Esophagus (tissue), 2 donors: ENCODE data around the gene RGMA. TPM values are rescaled to one million over a fixed set of nuclear protein-coding genes. Genes with fewer than 3 reads are reported as not detected.

Experiments used
- H3K27ac ChIP-seq, 2 donors: one replicate each; pipeline ENCODE4 v1.5.1; 2013; ENCODE audit warnings: low read depth in 2 of 2, mild to moderate bottlenecking in 2 of 2, inconsistent platforms in 1 of 2, low read length in 1 of 2, moderate library complexity in 1 of 2
- H3K27me3 ChIP-seq, 2 donors: one replicate each; pipeline ENCODE4 v1.6.1; 2013; ENCODE audit warnings: low read length in 2 of 2, control low read depth in 1 of 2, mild to moderate bottlenecking in 1 of 2; ENCODE audit not compliant: insufficient read depth in 2 of 2, control insufficient read depth in 1 of 2
- H3K36me3 ChIP-seq, 2 donors: one replicate each; pipeline ENCODE4 v1.6.1; 2013; ENCODE audit warnings: low read length in 1 of 2; ENCODE audit not compliant: control insufficient read depth in 2 of 2, insufficient read depth in 2 of 2
- H3K4me1 ChIP-seq, 2 donors: one replicate each; pipeline ENCODE4 v1.6.1; 2013; ENCODE audit warnings: low read length in 1 of 2; ENCODE audit not compliant: control insufficient read depth in 2 of 2, insufficient read depth in 2 of 2
- H3K4me3 ChIP-seq, 2 donors: one replicate each; pipeline ENCODE4 v1.5.1; 2013; ENCODE audit warnings: low read length in 2 of 2, mild to moderate bottlenecking in 2 of 2, low read depth in 1 of 2, moderate library complexity in 1 of 2
- H3K9me3 ChIP-seq, 2 donors: one replicate each; pipeline ENCODE4 v1.6.1; 2013; ENCODE audit warnings: mild to moderate bottlenecking in 2 of 2, low read depth in 1 of 2, low read length in 1 of 2, moderate library complexity in 1 of 2; ENCODE audit not compliant: control insufficient read depth in 2 of 2, insufficient read depth in 1 of 2
- WGBS, 2 donors: extraction: QIAGEN DNeasy Blood & Tissue Kit; methylation state at CpG; one replicate each; pipeline ENCODE4 v1.1.7; 2013; 5-methylcytosine and 5-hydroxymethylcytosine counted together
- polyA plus RNA-seq, 2 donors: library from polyadenylated mRNA; stranded (reverse); fragments of 200-250 nt; gene quantifications; one replicate each; pipeline ENCODE4 v1.2.3, GENCODE V29; 2013
- donor health status: healthy with polysubstance abuse.
- donor health status: Bipolar disorder and iron deficiency.

Gene RGMA
- polyA plus RNA-seq, 2 donors, result 27.7 to 30.9 TPM

DNA sequence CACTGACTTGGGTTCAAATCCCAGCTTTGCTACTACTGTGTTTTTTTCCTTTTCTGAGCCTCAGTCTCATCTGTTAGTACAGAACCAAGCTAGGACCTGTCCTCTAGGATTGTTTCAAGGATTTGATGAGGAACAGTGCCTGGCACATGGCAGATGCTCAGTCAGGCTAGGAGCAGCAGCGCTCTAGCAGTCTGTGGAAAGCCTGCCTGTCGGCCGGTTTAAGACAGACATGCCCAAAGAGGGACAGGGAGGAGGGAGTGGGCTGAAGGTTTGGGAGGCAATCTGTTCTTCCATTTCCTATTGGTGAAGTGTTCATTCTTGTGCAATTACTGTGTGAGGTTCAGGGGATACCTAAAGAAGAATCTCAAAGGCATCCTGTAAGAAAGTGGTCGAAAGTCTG, 35.1 kb upstream of the RGMA start:
- Histone ChIP-seq H3K4me1 (no peaks in the 10 kb centered on the region), H3K4me3 (no peak overlapping the region), H3K27me3 (no peaks in the 10 kb centered on the region), H3K36me3 (no peaks in the 10 kb centered on the region), H3K9me3 (no peaks in the 10 kb centered on the region), H3K27ac (no peak overlapping the region)
- 88% methylated on average over 4 of the region's 4 CpGs for WGBS, 2 donors

DNA sequence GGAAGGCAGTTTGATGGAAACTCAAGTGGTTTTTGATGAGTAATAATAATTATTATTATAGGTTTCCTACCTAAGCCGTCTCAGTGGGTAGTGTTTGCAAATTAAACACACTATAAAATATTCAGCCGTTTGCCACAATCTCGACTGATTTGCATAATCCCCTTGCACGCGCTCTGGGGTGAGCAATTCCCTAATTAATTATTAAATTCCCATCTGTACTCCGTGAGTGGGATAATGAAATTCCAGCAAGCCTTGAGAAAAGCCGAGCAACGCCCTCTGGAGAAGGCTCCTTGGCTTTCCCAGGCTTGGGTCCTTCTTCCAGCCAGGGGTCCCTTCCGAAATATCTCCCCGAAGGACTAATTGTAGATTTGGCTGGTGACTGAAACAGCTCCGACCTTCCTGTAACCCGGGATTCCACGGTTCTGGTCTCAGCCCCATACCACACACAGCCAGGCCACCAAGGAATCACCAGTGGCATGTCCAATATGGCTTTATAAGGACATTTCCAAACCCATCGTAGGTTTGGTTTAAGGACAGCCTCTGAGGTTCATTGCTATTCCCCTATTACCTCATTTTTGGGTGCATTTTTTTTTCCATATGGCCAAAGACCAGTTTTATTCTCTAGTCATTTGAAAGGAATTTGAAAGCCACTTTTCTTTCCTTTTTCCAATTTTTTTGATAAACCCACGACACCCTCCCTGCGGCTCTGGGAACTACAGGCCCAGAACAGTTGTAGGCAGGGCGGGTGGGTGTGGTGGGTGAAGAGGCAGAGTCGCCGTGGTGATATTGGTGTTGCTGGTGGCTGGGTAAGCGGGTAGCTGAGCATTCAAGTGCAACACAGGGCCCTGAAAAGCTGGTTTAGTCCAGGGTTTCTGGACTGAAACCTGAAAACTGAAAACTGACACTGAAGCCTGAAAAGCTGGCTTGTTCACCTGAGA, 33.2 kb upstream of the RGMA start:
- Histone ChIP-seq H3K36me3 (no peaks in the 10 kb centered on the region), H3K9me3 (no peaks in the 10 kb centered on the region), H3K4me1 (no peaks in the 10 kb centered on the region), H3K4me3 (no peak overlapping the region), H3K27me3 (no peaks in the 10 kb centered on the region), H3K27ac (no peak overlapping the region)
- WGBS, 2 donors, result 80 to 82% methylated on average over 20 of the region's 20 CpGs

DNA sequence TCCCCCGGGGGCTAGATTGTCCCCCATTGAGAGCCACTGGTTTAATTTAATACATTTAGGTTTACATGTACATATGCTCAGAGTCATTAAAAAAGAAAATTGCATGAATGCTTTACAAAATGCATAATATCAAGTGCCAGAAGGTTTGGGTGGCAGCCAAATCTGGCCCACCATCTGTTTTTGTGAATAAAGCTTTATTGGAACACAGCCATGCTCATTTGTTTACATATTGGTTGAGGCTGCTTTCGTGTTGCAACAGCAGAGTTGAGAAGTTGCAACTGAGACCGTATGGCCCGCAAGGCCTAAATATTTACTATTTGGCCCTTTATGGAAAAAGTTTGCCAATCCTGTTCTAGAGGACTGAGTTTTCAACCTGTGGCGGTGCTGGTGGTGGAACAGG, 32.1 kb upstream of the RGMA start:
- Histone ChIP-seq H3K4me1 (no peaks in the 10 kb centered on the region), H3K4me3 (no peak overlapping the region), H3K27ac (no peak overlapping the region), H3K27me3 (no peaks in the 10 kb centered on the region), H3K9me3 (no peaks in the 10 kb centered on the region), H3K36me3 (no peaks in the 10 kb centered on the region)
- 87 to 90% methylated on average over 5 of the region's 5 CpGs for WGBS, 2 donors

DNA sequence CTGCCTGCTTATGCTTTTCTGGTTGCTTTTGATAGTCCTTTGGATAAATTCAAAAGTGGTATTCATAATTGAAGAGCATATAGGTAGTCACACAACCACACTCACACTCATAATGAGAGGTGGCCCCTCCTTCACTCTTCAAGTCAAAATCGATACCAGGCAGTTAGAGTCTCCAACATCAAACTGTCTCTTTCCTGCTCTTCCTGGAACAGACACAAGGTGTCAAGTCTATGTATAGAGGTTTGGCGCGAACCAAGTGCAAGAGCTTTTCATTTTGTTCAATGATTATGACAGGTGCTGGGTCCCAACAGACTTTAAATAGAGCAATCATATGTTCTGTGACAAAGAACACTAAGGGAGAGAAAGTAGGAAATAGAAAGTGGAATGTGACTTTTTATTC, 29.9 kb upstream of the RGMA start:
- Histone ChIP-seq H3K36me3 (no peaks in the 10 kb centered on the region), H3K9me3 (no peaks in the 10 kb centered on the region), H3K4me3 (no peak overlapping the region), H3K4me1 (no peaks in the 10 kb centered on the region), H3K27me3 (no peaks in the 10 kb centered on the region), H3K27ac (no peak overlapping the region)
- whole genome bisulfite sequencing, 2 donors, result 84 to 90% methylated on average over 3 of the region's 3 CpGs

DNA sequence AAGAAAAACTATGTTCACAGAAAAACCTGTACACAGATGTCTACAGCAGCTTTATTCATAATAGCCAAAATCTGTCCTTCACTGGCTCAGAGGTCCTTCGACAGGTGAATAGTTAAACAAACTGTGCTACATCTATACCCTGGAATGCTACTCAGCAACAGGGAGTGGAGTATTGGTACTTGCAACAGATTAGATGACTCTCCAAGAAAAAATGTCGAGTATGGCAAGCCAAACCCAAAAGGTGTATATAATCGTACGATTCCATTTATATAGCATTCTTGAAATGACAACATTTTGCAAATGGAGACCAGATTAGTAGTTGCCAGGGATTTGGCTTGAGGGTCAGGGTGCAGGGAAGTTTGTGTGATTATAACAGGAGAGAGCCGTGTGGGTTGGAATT, 22.4 kb upstream of the RGMA start:
- Histone ChIP-seq H3K9me3 (peaks cover 0 to 2% of the 10 kb centered on the region in 2 donors), H3K36me3 (no peaks in the 10 kb centered on the region), H3K27me3 (no peaks in the 10 kb centered on the region), H3K4me1 (no peaks in the 10 kb centered on the region), H3K27ac (no peak overlapping the region), H3K4me3 (no peak overlapping the region)
- 85 to 87% methylated on average over 5 of the region's 5 CpGs for WGBS, 2 donors

DNA sequence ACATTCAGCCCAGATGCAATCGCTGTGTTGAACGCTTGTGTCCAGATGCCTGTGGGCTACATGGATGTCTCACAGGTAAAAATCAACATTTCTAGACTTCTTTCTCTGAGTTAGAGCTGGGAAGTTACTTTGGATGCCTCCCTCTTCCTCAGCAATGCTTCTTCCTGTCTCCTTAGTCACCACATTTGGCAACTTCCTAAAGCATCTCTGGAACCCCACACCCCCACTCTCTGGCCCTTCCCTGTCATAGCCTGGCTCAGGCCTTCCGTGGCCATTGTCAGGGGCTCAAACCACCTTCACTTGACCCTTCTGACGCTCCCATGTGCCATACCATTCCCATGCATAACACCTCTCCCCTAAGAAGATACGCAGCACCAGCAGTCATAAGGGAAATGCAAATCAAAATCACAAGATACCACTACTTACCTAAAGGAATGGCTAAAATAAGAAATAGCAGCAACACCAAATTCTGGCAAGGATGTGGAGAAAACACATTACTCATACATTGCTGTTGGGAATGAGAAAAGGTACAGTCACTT, 21.6 kb upstream of the RGMA start:
- 85 to 89% methylated on average over 5 of the region's 5 CpGs for WGBS, 2 donors
- no peaks in the 10 kb centered on the region for H3K27me3 ChIP-seq

DNA sequence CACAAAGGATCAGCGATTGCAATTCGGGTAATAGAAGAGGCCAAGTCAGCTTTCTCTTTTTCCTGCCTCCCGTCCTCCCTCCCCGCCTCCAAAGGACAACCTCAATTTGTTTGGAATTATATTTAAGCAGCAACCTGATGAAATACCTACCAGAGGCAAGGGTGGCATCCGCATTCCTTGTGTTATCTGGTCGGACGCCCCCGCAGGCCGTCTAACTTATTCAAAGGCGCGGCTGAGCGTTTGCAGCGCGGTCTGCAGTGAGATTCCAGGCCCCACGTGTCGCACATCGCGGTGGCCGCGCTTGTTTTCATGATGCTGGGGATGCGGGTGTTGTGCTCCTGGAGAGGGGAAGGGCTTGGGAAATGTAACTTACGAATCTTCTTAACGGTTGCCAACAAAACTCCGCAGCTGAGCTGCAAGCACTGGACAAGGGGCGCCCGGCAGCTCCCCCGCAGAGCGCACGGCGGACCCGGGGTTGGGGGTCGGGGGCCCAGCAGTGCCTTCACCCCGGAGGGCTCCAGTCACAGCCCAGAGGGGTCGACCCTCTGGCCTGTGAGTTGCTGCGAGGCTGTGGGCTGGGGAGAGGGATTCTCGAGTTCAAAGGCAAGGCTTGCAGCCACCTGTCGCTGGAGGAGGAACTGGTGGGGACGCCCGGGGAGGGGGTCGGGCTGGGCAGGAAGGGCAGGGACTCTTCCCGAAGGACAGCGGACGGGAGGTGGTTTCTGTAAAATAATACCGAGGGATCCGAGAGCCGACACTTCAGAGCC, 20.5 kb upstream of the RGMA start:
- H3K36me3 ChIP-seq, result no peaks in the 10 kb centered on the region
- no peak overlapping the region for H3K4me3 ChIP-seq
- H3K27me3 ChIP-seq, result no peaks in the 10 kb centered on the region
- 48 to 58% methylated on average over 46 of the region's 46 CpGs for WGBS, 2 donors
- no peak overlapping the region for H3K27ac ChIP-seq
- no peaks in the 10 kb centered on the region for H3K4me1 ChIP-seq
- peaks cover 0 to 2% of the 10 kb centered on the region in 2 donors for H3K9me3 ChIP-seq

More for the DNA sequence above, 21.6 kb upstream of the RGMA start:
- Histone ChIP-seq H3K36me3 (no peaks in the 10 kb centered on the region), H3K4me3 (no peak overlapping the region), H3K4me1 (no peaks in the 10 kb centered on the region), H3K27ac (no peak overlapping the region), H3K9me3 (peaks cover 0 to 2% of the 10 kb centered on the region in 2 donors)

DNA sequence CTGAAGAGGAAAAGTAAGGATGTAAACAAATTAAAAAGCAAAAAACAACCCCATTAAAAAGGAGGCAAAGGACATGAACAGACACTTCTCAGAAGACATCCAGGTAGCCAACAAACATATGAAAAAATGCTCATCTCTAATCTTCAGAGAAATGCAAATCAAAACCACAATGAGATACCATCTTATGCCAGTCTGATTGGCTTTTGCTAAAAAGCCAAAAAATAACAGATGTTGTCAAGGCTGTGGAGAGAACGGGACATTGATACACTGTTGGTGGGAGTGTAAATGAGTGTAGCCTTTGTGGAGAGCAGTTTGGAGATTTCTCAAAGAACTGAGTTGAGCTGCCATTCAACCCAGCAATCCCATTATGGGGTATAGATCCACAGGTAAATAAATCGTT, 18.6 kb upstream of the RGMA start:
- H3K36me3 ChIP-seq, result no peaks in the 10 kb centered on the region
- H3K27ac ChIP-seq, result no peak overlapping the region
- peaks cover 0 to 5% of the 10 kb centered on the region in 2 donors for H3K9me3 ChIP-seq
- no peaks in the 10 kb centered on the region for H3K27me3 ChIP-seq
- 80 to 90% methylated on average over 2 of the region's 2 CpGs for WGBS, 2 donors
- no peaks in the 10 kb centered on the region for H3K4me1 ChIP-seq
- no peak overlapping the region for H3K4me3 ChIP-seq

DNA sequence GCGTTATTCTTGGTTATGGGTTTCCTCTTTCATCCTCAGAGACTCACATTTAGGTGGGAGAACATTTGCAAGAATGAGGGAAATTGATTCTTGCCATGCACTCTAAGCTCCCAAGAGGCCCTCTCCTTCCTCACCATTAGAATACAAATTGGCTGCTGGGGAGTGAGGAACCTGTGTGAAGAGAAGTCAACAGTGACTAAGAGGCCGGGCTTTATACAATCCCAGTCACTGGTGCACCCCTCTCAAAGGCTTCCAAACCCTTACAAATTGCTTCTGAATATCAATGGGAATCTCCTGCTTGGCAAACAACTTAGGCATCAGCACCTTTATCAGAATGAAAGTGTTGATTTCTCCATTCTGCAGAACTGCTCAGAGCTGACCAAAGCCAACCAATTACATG, 16.5 kb upstream of the RGMA start:
- Histone ChIP-seq H3K4me3 (no peak overlapping the region), H3K9me3 (peaks cover 0 to 3% of the 10 kb centered on the region in 2 donors), H3K36me3 (no peaks in the 10 kb centered on the region), H3K27me3 (no peaks in the 10 kb centered on the region), H3K4me1 (no peaks in the 10 kb centered on the region), H3K27ac (no peak overlapping the region)
- WGBS, 2 donors, result 79 to 81% methylated on average over 2 of the region's 2 CpGs
